ENCODE measurements around the gene IPPK. TPM values are rescaled to one million over a fixed set of nuclear protein-coding genes. Genes with fewer than 3 reads are reported as not detected.
A peak's percentile ranks its signal among the peaks of the same experiment; 100 is the strongest.

Gene IPPK
- total and polyA plus RNA-seq, 2 of the 4 experiments (the other 2 are of a cell fraction): 25.1 to 26.8 TPM

- no peaks in the 10 kb centered on the region for H3K9me1 ChIP-seq (ENCODE audit: insufficient read depth, low read length)
- H2BK15ac ChIP-seq (ENCODE audit: low read depth, low read length): no peak overlapping the region
- no peak; the same call in 1 of the 2 replicates for ATAC-seq (ENCODE audit: low read depth)
- H3K27ac ChIP-seq (ENCODE audit: insufficient read depth, low read length): no peak overlapping the region
- H3K79me1 ChIP-seq (ENCODE audit: low read depth in 1 of 2, low read length in 2 of 2): no peaks in the 10 kb centered on the region
- no peak overlapping the region for H2BK20ac ChIP-seq (ENCODE audit: low read depth, low read length)
- dilution Hi-C loops (cut with HindIII; ENCODE audit: low sequenced_read_pairs, unreplicated experiment) (no loop called here), intact Hi-C loops (cut with micrococcal nuclease) (no loop called here), in situ Hi-C loops (cut with MboI; ENCODE audit: low sequenced_read_pairs) (no loop called here)
- no peak overlapping the region for H2AK5ac ChIP-seq (ENCODE audit: low read depth, low read length)
- H2AK9ac ChIP-seq (replicated peaks; ENCODE audit: low read depth, low read length, poor library complexity): no peak overlapping the region
- no peak overlapping the region for H3K56ac ChIP-seq (ENCODE audit: extremely low read depth, insufficient read depth, low read length)
- no peak for TF ChIP-seq NFE2L2 (IDR thresholded peaks at IDR 0.05; ENCODE audit: low read depth, low read length)
- TF ChIP-seq CTCF (conservative IDR thresholded peaks at IDR 0.05; ENCODE audit: low read depth, low read length): 0 out of 2 replicates have a peak, but pooled peaks have one; percentile 21
- H2AFZ ChIP-seq (replicated peaks; ENCODE audit: low read length, poor library complexity): no peak overlapping the region
- ChIA-PET POLR2A (ENCODE audit: unreplicated experiment) (no interaction called here), CTCF (no interaction called here)
- no peak overlapping the region for H3K9ac ChIP-seq (ENCODE audit: low read depth, low read length)
- no peak overlapping the region for H3K14ac ChIP-seq (replicated peaks; ENCODE audit: low read depth, low read length)
- no peak overlapping the region for H3K4ac ChIP-seq (ENCODE audit: low read depth, low read length)
- no peak overlapping the region for H4K8ac ChIP-seq (ENCODE audit: low read depth in 2 of 2, low read length in 2 of 2)
- H3K4me1 ChIP-seq (ENCODE audit: control insufficient read depth, insufficient read depth, low read length): no peaks in the 10 kb centered on the region
- H3K4me2 ChIP-seq (ENCODE audit: low read depth, low read length): no peak overlapping the region
- no peak overlapping the region for H3K4me3 ChIP-seq (ENCODE audit: insufficient read depth, low read depth, low read length)
- H3K23ac ChIP-seq (ENCODE audit: low read depth, low read length): no peak overlapping the region
- H3K9me3 ChIP-seq (ENCODE audit: control insufficient read depth, insufficient read depth, low read length): no peaks in the 10 kb centered on the region
- 92% methylated on average over 1 of the region's 3 CpGs; no CpG with 5 or more reads in 1 of the 2 experiments for WGBS, 2 experiments (ENCODE audit: extremely low coverage in 2 of 2, insufficient read length in 1 of 2)
- no peak overlapping the region for H3K18ac ChIP-seq (ENCODE audit: low read depth, low read length)
- no peak overlapping the region for H4K91ac ChIP-seq (ENCODE audit: insufficient read depth, low read depth, low read length)
- DNase-seq: no peak
- H4K20me1 ChIP-seq (ENCODE audit: insufficient read depth, low read length): no peaks in the 10 kb centered on the region
- H3K36me3 ChIP-seq (ENCODE audit: control insufficient read depth, insufficient read depth, low read length): peaks cover 9% of the 10 kb centered on the region
- no peaks in the 10 kb centered on the region for H3K27me3 ChIP-seq (ENCODE audit: control insufficient read depth, insufficient read depth, low read length)
- no peak overlapping the region for H2BK120ac ChIP-seq (ENCODE audit: low read depth, low read length)
- no TSS peak for BruUV-seq (replicated peaks)
- H2BK5ac ChIP-seq (ENCODE audit: low read depth, low read length, poor library complexity, severe bottlenecking): no peak overlapping the region
- no peak overlapping the region for H4K5ac ChIP-seq (ENCODE audit: low read depth, low read length)
These were observed 36.4 kb upstream of the IPPK start for GRCh38 chr9:92706218-92706940.
